Measurements from ENCODE around the gene PLK3. TPM values are rescaled to one million over a fixed set of nuclear protein-coding genes. Genes with fewer than 3 reads are reported as not detected.
A peak's percentile ranks its signal among the peaks of the same experiment; 100 is the strongest.
"Not testable (repeated sequence)": the region's sequence is repeated elsewhere in the genome, so short reads cannot be mapped to it uniquely, and the experiment has no call there.

The PLK3 gene
- total and polyA plus RNA-seq, 2 experiments from 2014 or later = 9.5 to 12.4 TPM

- peaks cover 7% of the 10 kb centered on the region for H3K4me1 ChIP-seq (ENCODE audit: low read depth)
- no peak for TF ChIP-seq CTCF (IDR thresholded peaks at IDR 0.05; ENCODE audit: low read depth, low read length)
- H3K27ac ChIP-seq = no peak overlapping the region
- no peak for DNase-seq (ENCODE audit: low read depth in 1 of 2, low spot score in 1 of 2)
- no peaks in the 10 kb centered on the region for H3K9me3 ChIP-seq (ENCODE audit: low read depth)
- no peaks in the 10 kb centered on the region for H3K36me3 ChIP-seq
- H3K27me3 ChIP-seq = no peaks in the 10 kb centered on the region
- H3K4me3 ChIP-seq = no peak overlapping the region
Measured at GRCh38 chr1:44831516-44831915, 31.3 kb downstream of the PLK3 start.

GRCh38 chr1:44832056-44832705, 32.0 kb downstream of the PLK3 start:
- H3K4me1 ChIP-seq (ENCODE audit: low read depth) = peaks cover 7% of the 10 kb centered on the region
- H3K9me3 ChIP-seq (ENCODE audit: low read depth) = no peaks in the 10 kb centered on the region
- H3K27ac ChIP-seq = no peak overlapping the region
- H3K27me3 ChIP-seq = no peaks in the 10 kb centered on the region
- TF ChIP-seq CTCF (IDR thresholded peaks at IDR 0.05; ENCODE audit: low read depth, low read length) = no peak
- no peak overlapping the region for H3K4me3 ChIP-seq
- H3K36me3 ChIP-seq = no peaks in the 10 kb centered on the region
- DNase-seq (ENCODE audit: low read depth in 1 of 2, low spot score in 1 of 2) = no peak

- H3K36me3 ChIP-seq = no peaks in the 10 kb centered on the region
- H3K27ac ChIP-seq = no peak overlapping the region
- no peak for DNase-seq (ENCODE audit: low read depth in 1 of 2, low spot score in 1 of 2)
- H3K27me3 ChIP-seq = no peaks in the 10 kb centered on the region
- H3K4me1 ChIP-seq (ENCODE audit: low read depth) = peaks cover 7% of the 10 kb centered on the region
- H3K9me3 ChIP-seq (ENCODE audit: low read depth) = no peaks in the 10 kb centered on the region
- no peak overlapping the region for H3K4me3 ChIP-seq
- no peak for TF ChIP-seq CTCF (IDR thresholded peaks at IDR 0.05; ENCODE audit: low read depth, low read length)
Measured at GRCh38 chr1:44834328-44834727, 34.2 kb downstream of the PLK3 start.

- Histone ChIP-seq H3K36me3 (no peaks in the 10 kb centered on the region), H3K4me3 (no peak overlapping the region), H3K27ac (no peak overlapping the region), H3K4me1 (ENCODE audit: low read depth) (peaks cover 6% of the 10 kb centered on the region), H3K27me3 (no peaks in the 10 kb centered on the region), H3K9me3 (ENCODE audit: low read depth) (no peaks in the 10 kb centered on the region)
- DNase-seq (ENCODE audit: low read depth in 1 of 2, low spot score in 1 of 2) = peak; percentile 84 to 93
- peak; percentile 89 for TF ChIP-seq CTCF (IDR thresholded peaks at IDR 0.05; ENCODE audit: low read depth, low read length)
Measured at GRCh38 chr1:44835738-44836675, 35.8 kb downstream of the PLK3 start.

GRCh38 chr1:44838294-44838693, 38.1 kb downstream of the PLK3 start:
- H3K4me3 ChIP-seq; DNase-seq (ENCODE audit: low read depth in 1 of 2, low spot score in 1 of 2); H3K9me3 ChIP-seq (ENCODE audit: low read depth); H3K27ac ChIP-seq; H3K4me1 ChIP-seq (ENCODE audit: low read depth); H3K27me3 ChIP-seq; H3K36me3 ChIP-seq: not testable (repeated sequence)

- no peaks in the 10 kb centered on the region for H3K9me3 ChIP-seq (ENCODE audit: low read depth)
- H3K4me1 ChIP-seq (ENCODE audit: low read depth) = no peaks in the 10 kb centered on the region
- H3K27ac ChIP-seq = no peak overlapping the region
- no peak overlapping the region for H3K4me3 ChIP-seq
- no peak for TF ChIP-seq CTCF (IDR thresholded peaks at IDR 0.05; ENCODE audit: low read depth, low read length)
- no peaks in the 10 kb centered on the region for H3K36me3 ChIP-seq
- DNase-seq (ENCODE audit: low read depth in 1 of 2, low spot score in 1 of 2) = no peak
- no peaks in the 10 kb centered on the region for H3K27me3 ChIP-seq
Measured at GRCh38 chr1:44839576-44839975, 39.4 kb downstream of the PLK3 start.
